K562 (cell line): ENCODE results near the gene KLF13. TPM values are rescaled to one million over a fixed set of nuclear protein-coding genes. Genes with fewer than 3 reads are reported as not detected.

Experiments used
- ADNP ChIP-seq: fragments of 200-800 bp; sonication (Bioruptor generic); IDR thresholded peaks from 2 replicates; pipeline ENCODE4 v1.6.1; 2016; ENCODE audit warnings: missing genetic modification characterization, missing compliant biosample characterization
- ATF1 ChIP-seq, 2 experiments: fragments of 450-650 bp in 1 of 2; IDR thresholded peaks; 2 replicates each; pipeline ENCODE4 v1.6.1; 2016; ENCODE audit warnings: missing compliant biosample characterization in 1 of 2, missing genetic modification characterization in 1 of 2
- ELF1 ChIP-seq: fragments of 200-800 bp; sonication (Bioruptor generic); IDR thresholded peaks from 2 replicates; pipeline ENCODE4 v1.6.1; 2016; ENCODE audit warnings: missing genetic modification characterization, missing compliant biosample characterization
- RFX7 ChIP-seq: fragments of 250-450 bp; sonication (Bioruptor Pico); IDR thresholded peaks from 2 replicates; pipeline ENCODE4 v1.5.1; 2021; ENCODE audit warnings: mild to moderate bottlenecking
- TAL1 ChIP-seq: fragments of 450-650 bp; IDR thresholded peaks from 2 replicates; pipeline ENCODE4 v1.6.1; 2016; ENCODE audit warnings: mild to moderate bottlenecking
- ZNF23 ChIP-seq: fragments of 250-450 bp; sonication (Bioruptor Pico); IDR thresholded peaks from 2 replicates; pipeline ENCODE4 v1.4.0; 2020; ENCODE audit warnings: mild to moderate bottlenecking
- polyA plus RNA-seq, 8 experiments: library from polyadenylated mRNA; depleted of rRNA in 4 of 8; stranded (reverse) in 5 of 8; unstranded in 3 of 8; fragments of >200 nt; fragmentation: Nextera tagmentation in 2 of 8; fragmentation: Illumina TruSeq in 1 of 8; extraction: Ambion mirVana in 2 of 8; extraction: Trizol in 1 of 8; gene quantifications; 2 replicates each; pipeline versions ENCODE4 v1.2.1 to v1.2.3, GENCODE V29; 2011 to 2014; ENCODE audit warnings: inconsistent platforms in 1 of 8, missing spikeins in 1 of 8
- total RNA-seq, 7 experiments: library from RNA; depleted of rRNA in 6 of 7; stranded (reverse); fragments of >200 nt in 6 of 7; fragmentation: Illumina TruSeq in 2 of 7; extraction: Trizol in 2 of 7; gene quantifications; 2 replicates each; pipeline versions ENCODE4 v1.2.1 to v1.2.3, GENCODE V29; 2011 to 2021; ENCODE audit warnings: low replicate concordance in 1 of 7
- TF ChIP-seq, protein P1 (sequence below): fragments of 200-600 bp; sonication (generic); IDR thresholded peaks from one replicate; pipeline ENCODE4 v1.6.1; 2012; ENCODE audit warnings: mild to moderate bottlenecking, low read depth, low read length, inconsistent platforms
- TF ChIP-seq, protein P2 (sequence below): fragments of 450-650 bp; IDR thresholded peaks from 2 replicates; pipeline ENCODE4 v1.6.1; 2016; ENCODE audit warnings: mild to moderate bottlenecking
- TF ChIP-seq, protein P3 (sequence below): fragments of 250-450 bp; sonication (Bioruptor Pico); IDR thresholded peaks from 2 replicates; pipeline ENCODE4 v1.5.0; 2022; ENCODE audit warnings: mild to moderate bottlenecking
- TF ChIP-seq, protein P4 (sequence below): sonication (generic); formaldehyde crosslinking; IDR thresholded peaks from 2 replicates; pipeline ENCODE4 v1.8.0; 2022; ENCODE audit warnings: mild to moderate bottlenecking, missing genetic modification reagents

Gene KLF13
- total and polyA plus RNA-seq, 9 of the 15 experiments (the other 6 are each of a cell fraction or from before 2014, with no cell fraction given) = 1.8 to 10.5 (median 4.8) TPM

DNA sequence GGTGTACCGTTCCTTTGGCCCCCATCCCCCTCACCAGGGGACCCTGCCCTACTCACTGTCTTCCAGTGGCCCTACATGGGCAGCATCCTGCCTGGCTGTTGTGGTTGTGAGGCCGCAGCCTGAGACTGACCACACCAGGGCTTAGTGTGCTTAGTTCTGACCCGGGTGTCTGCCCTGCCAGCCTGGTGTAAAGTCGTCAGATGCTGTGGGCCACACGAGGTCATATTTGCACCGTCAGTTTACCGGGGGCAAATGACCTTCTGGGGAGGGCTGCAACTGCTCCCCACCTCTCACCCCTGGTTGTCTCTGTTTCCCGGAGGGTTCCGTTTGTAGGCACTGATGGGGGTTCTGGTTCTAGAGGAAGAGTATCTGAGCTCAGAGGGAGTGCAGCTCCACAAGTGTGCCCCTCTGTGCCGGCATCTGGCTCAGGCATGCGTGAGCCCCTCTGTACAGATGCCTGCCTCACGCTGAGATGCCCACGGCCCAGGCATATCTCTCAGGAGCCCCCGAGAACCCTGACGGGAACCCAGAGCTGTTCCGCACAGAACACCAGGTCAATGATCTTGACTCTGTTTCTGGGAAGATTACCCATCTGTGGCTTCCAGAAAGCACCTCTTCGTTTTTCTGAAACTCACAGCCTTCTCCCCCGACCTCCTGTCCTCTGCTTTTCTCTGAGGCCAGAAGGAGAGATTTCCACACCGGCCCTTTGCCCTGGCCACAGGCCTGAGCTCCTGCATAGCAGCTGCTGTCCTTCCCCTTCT is 19.2 kb downstream of the KLF13 start (continued):
- TF ChIP-seq, protein P1, sequence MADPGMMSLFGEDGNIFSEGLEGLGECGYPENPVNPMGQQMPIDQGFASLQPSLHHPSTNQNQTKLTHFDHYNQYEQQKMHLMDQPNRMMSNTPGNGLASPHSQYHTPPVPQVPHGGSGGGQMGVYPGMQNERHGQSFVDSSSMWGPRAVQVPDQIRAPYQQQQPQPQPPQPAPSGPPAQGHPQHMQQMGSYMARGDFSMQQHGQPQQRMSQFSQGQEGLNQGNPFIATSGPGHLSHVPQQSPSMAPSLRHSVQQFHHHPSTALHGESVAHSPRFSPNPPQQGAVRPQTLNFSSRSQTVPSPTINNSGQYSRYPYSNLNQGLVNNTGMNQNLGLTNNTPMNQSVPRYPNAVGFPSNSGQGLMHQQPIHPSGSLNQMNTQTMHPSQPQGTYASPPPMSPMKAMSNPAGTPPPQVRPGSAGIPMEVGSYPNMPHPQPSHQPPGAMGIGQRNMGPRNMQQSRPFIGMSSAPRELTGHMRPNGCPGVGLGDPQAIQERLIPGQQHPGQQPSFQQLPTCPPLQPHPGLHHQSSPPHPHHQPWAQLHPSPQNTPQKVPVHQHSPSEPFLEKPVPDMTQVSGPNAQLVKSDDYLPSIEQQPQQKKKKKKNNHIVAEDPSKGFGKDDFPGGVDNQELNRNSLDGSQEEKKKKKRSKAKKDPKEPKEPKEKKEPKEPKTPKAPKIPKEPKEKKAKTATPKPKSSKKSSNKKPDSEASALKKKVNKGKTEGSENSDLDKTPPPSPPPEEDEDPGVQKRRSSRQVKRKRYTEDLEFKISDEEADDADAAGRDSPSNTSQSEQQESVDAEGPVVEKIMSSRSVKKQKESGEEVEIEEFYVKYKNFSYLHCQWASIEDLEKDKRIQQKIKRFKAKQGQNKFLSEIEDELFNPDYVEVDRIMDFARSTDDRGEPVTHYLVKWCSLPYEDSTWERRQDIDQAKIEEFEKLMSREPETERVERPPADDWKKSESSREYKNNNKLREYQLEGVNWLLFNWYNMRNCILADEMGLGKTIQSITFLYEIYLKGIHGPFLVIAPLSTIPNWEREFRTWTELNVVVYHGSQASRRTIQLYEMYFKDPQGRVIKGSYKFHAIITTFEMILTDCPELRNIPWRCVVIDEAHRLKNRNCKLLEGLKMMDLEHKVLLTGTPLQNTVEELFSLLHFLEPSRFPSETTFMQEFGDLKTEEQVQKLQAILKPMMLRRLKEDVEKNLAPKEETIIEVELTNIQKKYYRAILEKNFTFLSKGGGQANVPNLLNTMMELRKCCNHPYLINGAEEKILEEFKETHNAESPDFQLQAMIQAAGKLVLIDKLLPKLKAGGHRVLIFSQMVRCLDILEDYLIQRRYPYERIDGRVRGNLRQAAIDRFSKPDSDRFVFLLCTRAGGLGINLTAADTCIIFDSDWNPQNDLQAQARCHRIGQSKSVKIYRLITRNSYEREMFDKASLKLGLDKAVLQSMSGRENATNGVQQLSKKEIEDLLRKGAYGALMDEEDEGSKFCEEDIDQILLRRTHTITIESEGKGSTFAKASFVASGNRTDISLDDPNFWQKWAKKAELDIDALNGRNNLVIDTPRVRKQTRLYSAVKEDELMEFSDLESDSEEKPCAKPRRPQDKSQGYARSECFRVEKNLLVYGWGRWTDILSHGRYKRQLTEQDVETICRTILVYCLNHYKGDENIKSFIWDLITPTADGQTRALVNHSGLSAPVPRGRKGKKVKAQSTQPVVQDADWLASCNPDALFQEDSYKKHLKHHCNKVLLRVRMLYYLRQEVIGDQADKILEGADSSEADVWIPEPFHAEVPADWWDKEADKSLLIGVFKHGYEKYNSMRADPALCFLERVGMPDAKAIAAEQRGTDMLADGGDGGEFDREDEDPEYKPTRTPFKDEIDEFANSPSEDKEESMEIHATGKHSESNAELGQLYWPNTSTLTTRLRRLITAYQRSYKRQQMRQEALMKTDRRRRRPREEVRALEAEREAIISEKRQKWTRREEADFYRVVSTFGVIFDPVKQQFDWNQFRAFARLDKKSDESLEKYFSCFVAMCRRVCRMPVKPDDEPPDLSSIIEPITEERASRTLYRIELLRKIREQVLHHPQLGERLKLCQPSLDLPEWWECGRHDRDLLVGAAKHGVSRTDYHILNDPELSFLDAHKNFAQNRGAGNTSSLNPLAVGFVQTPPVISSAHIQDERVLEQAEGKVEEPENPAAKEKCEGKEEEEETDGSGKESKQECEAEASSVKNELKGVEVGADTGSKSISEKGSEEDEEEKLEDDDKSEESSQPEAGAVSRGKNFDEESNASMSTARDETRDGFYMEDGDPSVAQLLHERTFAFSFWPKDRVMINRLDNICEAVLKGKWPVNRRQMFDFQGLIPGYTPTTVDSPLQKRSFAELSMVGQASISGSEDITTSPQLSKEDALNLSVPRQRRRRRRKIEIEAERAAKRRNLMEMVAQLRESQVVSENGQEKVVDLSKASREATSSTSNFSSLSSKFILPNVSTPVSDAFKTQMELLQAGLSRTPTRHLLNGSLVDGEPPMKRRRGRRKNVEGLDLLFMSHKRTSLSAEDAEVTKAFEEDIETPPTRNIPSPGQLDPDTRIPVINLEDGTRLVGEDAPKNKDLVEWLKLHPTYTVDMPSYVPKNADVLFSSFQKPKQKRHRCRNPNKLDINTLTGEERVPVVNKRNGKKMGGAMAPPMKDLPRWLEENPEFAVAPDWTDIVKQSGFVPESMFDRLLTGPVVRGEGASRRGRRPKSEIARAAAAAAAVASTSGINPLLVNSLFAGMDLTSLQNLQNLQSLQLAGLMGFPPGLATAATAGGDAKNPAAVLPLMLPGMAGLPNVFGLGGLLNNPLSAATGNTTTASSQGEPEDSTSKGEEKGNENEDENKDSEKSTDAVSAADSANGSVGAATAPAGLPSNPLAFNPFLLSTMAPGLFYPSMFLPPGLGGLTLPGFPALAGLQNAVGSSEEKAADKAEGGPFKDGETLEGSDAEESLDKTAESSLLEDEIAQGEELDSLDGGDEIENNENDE = no peak
- TF ChIP-seq, protein P2, sequence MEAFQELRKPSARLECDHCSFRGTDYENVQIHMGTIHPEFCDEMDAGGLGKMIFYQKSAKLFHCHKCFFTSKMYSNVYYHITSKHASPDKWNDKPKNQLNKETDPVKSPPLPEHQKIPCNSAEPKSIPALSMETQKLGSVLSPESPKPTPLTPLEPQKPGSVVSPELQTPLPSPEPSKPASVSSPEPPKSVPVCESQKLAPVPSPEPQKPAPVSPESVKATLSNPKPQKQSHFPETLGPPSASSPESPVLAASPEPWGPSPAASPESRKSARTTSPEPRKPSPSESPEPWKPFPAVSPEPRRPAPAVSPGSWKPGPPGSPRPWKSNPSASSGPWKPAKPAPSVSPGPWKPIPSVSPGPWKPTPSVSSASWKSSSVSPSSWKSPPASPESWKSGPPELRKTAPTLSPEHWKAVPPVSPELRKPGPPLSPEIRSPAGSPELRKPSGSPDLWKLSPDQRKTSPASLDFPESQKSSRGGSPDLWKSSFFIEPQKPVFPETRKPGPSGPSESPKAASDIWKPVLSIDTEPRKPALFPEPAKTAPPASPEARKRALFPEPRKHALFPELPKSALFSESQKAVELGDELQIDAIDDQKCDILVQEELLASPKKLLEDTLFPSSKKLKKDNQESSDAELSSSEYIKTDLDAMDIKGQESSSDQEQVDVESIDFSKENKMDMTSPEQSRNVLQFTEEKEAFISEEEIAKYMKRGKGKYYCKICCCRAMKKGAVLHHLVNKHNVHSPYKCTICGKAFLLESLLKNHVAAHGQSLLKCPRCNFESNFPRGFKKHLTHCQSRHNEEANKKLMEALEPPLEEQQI = no peak
- no peak for TF ChIP-seq ELF1 (tag)
- TF ChIP-seq RFX7 = no peak
- no peak for TF ChIP-seq ZNF23 (CRISPR knock-in tag)
- TF ChIP-seq, protein P3, sequence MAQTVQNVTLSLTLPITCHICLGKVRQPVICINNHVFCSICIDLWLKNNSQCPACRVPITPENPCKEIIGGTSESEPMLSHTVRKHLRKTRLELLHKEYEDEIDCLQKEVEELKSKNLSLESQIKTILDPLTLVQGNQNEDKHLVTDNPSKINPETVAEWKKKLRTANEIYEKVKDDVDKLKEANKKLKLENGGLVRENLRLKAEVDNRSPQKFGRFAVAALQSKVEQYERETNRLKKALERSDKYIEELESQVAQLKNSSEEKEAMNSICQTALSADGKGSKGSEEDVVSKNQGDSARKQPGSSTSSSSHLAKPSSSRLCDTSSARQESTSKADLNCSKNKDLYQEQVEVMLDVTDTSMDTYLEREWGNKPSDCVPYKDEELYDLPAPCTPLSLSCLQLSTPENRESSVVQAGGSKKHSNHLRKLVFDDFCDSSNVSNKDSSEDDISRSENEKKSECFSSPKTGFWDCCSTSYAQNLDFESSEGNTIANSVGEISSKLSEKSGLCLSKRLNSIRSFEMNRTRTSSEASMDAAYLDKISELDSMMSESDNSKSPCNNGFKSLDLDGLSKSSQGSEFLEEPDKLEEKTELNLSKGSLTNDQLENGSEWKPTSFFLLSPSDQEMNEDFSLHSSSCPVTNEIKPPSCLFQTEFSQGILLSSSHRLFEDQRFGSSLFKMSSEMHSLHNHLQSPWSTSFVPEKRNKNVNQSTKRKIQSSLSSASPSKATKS (CRISPR knock-in tag) = no peak
- TF ChIP-seq ATF1 (CRISPR knock-in tag; IDR thresholded peaks at IDR 0.05) = no peak
- no peak for TF ChIP-seq ATF1 (tag; IDR thresholded peaks at IDR 0.05)
- TF ChIP-seq, protein P4, sequence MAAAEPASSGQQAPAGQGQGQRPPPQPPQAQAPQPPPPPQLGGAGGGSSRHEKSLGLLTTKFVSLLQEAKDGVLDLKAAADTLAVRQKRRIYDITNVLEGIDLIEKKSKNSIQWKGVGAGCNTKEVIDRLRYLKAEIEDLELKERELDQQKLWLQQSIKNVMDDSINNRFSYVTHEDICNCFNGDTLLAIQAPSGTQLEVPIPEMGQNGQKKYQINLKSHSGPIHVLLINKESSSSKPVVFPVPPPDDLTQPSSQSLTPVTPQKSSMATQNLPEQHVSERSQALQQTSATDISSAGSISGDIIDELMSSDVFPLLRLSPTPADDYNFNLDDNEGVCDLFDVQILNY (CRISPR knock-in tag) = no peak
- no peak for TF ChIP-seq TAL1
- TF ChIP-seq ADNP (tag) = no peak
